ENCODE data around the gene SPATA2L.

DNA sequence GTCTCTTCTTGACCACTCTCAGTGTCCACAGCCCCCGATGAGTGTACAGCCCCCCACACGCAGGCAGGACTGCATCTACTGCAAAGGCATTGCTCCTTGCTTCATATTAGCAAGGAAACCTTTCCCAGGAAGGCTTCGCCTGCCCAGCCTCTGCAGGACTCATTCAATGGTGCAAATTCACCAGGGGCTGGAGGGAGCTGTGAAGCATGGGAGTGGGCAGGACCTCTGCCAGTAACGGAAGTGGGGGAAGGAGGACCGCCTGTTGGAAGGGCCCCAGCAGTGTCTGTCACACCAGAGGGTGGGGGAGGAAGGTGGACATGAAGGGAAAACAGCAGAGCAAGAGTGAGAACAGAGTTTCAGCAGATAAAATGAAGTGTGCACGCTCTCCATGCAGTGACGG, 41.4 kb downstream of the SPATA2L start:
- no peak for TF ChIP-seq POLR2AphosphoS5 (IDR thresholded peaks at IDR 0.05; ENCODE audit: low read depth, low read length)
- no peak for TF ChIP-seq POLR2A (IDR thresholded peaks at IDR 0.05; ENCODE audit: low read depth, low read length)
- no peak for TF ChIP-seq TAF1 (IDR thresholded peaks at IDR 0.05; ENCODE audit: low read depth, low read length)
- TF ChIP-seq SPI1 (IDR thresholded peaks at IDR 0.05; ENCODE audit: low read depth, low read length), result no peak
- no peak for TF ChIP-seq PAX5 (IDR thresholded peaks at IDR 0.05; ENCODE audit: insufficient read depth, low read length, severe bottlenecking)
- TF ChIP-seq POU2F2 (IDR thresholded peaks at IDR 0.05; ENCODE audit: low read depth, low read length), result no peak
